ENCODE measurements around the gene PRRX2.

- no peak for TF ChIP-seq EZH2phosphoT487 (IDR thresholded peaks at IDR 0.05; ENCODE audit: insufficient read depth, low read depth)
- TF ChIP-seq EZH2 (IDR thresholded peaks at IDR 0.05; ENCODE audit: insufficient read depth, poor library complexity, severe bottlenecking) = no peak
Measured at GRCh38 chr9:129725795-129726251, 60.4 kb downstream of the PRRX2 start.
